ENCODE results near the gene TFF3.

The TFF3 gene

GRCh38 chr21:42330380-42331371, 15.5 kb upstream of the TFF3 start:
- H3K27me3 ChIP-seq (replicated peaks; ENCODE audit: insufficient read depth, low read length), result peaks cover 96% of the 10 kb centered on the region
- no peak overlapping the region for H3K4me2 ChIP-seq (ENCODE audit: low read depth, low read length)

GRCh38 chr21:42324896-42325295, 9.7 kb upstream of the TFF3 start:
- no peaks in the 10 kb centered on the region for H3K4me1 ChIP-seq (ENCODE audit: low read length)
- no peak overlapping the region for H3K9ac ChIP-seq (ENCODE audit: low read length)
- no peaks in the 10 kb centered on the region for H3K9me2 ChIP-seq (replicated peaks; ENCODE audit: insufficient read depth, low read length)
- TF ChIP-seq EZH2 (optimal IDR thresholded peaks at IDR 0.05; ENCODE audit: low read depth, low read length) (no peak), EZH2phosphoT487 (IDR thresholded peaks at IDR 0.05; ENCODE audit: low read length) (no peak), CTCF (IDR thresholded peaks at IDR 0.05; ENCODE audit: low read length) (no peak)
- no peak overlapping the region for H3K4me3 ChIP-seq (ENCODE audit: low read length)
- H3K27ac ChIP-seq (ENCODE audit: low read length), result no peak overlapping the region
- no peak overlapping the region for H3K4me2 ChIP-seq (ENCODE audit: low read depth, low read length)
- no peaks in the 10 kb centered on the region for H3F3A ChIP-seq (ENCODE audit: insufficient read depth, low read length)
- H3K79me2 ChIP-seq (ENCODE audit: low read length), result no peaks in the 10 kb centered on the region
- peaks cover 100% of the 10 kb centered on the region for H3K27me3 ChIP-seq (replicated peaks; ENCODE audit: insufficient read depth, low read length)
- no peaks in the 10 kb centered on the region for H3K9me3 ChIP-seq (replicated peaks; ENCODE audit: insufficient read depth, low read length)
- H2AFZ ChIP-seq (ENCODE audit: low read length), result no peak overlapping the region
- H3K36me3 ChIP-seq (replicated peaks; ENCODE audit: insufficient read depth, low read length), result no peaks in the 10 kb centered on the region
- no peak for DNase-seq
- no peaks in the 10 kb centered on the region for H4K20me1 ChIP-seq (ENCODE audit: insufficient read depth, low read length)

More at GRCh38 chr21:42330380-42331371, 15.5 kb upstream of the TFF3 start:
- DNase-seq, result no peak
- H4K20me1 ChIP-seq (ENCODE audit: insufficient read depth, low read length), result no peaks in the 10 kb centered on the region
- H3K9me3 ChIP-seq (replicated peaks; ENCODE audit: insufficient read depth, low read length), result no peaks in the 10 kb centered on the region
- H3K4me1 ChIP-seq (ENCODE audit: low read length), result no peaks in the 10 kb centered on the region
- H3K27ac ChIP-seq (ENCODE audit: low read length), result no peak overlapping the region
- H3K9me2 ChIP-seq (replicated peaks; ENCODE audit: insufficient read depth, low read length), result no peaks in the 10 kb centered on the region
- no peaks in the 10 kb centered on the region for H3K79me2 ChIP-seq (ENCODE audit: low read length)
- TF ChIP-seq EZH2phosphoT487 (IDR thresholded peaks at IDR 0.05; ENCODE audit: low read length) (no peak), EZH2 (optimal IDR thresholded peaks at IDR 0.05; ENCODE audit: low read depth, low read length) (no peak), CTCF (IDR thresholded peaks at IDR 0.05; ENCODE audit: low read length) (no peak)
- H3K36me3 ChIP-seq (replicated peaks; ENCODE audit: insufficient read depth, low read length), result no peaks in the 10 kb centered on the region
- H3K9ac ChIP-seq (ENCODE audit: low read length), result no peak overlapping the region
- no peak overlapping the region for H3K4me3 ChIP-seq (ENCODE audit: low read length)
- H3F3A ChIP-seq (ENCODE audit: insufficient read depth, low read length), result no peaks in the 10 kb centered on the region
- no peak overlapping the region for H2AFZ ChIP-seq (ENCODE audit: low read length)

GRCh38 chr21:42321845-42322244, 6.6 kb upstream of the TFF3 start:
- Histone ChIP-seq H3K4me3 (ENCODE audit: low read length) (no peak overlapping the region), H3K4me1 (ENCODE audit: low read length) (no peaks in the 10 kb centered on the region), H3K27ac (ENCODE audit: low read length) (no peak overlapping the region), H3K9me2 (replicated peaks; ENCODE audit: insufficient read depth, low read length) (no peaks in the 10 kb centered on the region), H3K9ac (ENCODE audit: low read length) (no peak overlapping the region), H3K79me2 (ENCODE audit: low read length) (no peaks in the 10 kb centered on the region), H2AFZ (ENCODE audit: low read length) (no peak overlapping the region), H4K20me1 (ENCODE audit: insufficient read depth, low read length) (no peaks in the 10 kb centered on the region), H3K27me3 (replicated peaks; ENCODE audit: insufficient read depth, low read length) (peaks cover 99% of the 10 kb centered on the region), H3K9me3 (replicated peaks; ENCODE audit: insufficient read depth, low read length) (no peaks in the 10 kb centered on the region), H3F3A (ENCODE audit: insufficient read depth, low read length) (no peaks in the 10 kb centered on the region), H3K4me2 (ENCODE audit: low read depth, low read length) (no peak overlapping the region), H3K36me3 (replicated peaks; ENCODE audit: insufficient read depth, low read length) (no peaks in the 10 kb centered on the region)
- TF ChIP-seq CTCF (IDR thresholded peaks at IDR 0.05; ENCODE audit: low read length) (no peak), EZH2 (optimal IDR thresholded peaks at IDR 0.05; ENCODE audit: low read depth, low read length) (no peak), EZH2phosphoT487 (IDR thresholded peaks at IDR 0.05; ENCODE audit: low read length) (no peak)
- no peak for DNase-seq

All from MM.1S (cell line).